H9 (cell line): ENCODE measurements around the gene KRTAP2-2. TPM values are rescaled to one million over a fixed set of nuclear protein-coding genes. Genes with fewer than 3 reads are reported as not detected.

ENCODE experiments used
- DNase-seq: peaks from one replicate; pipeline ENCODE4 v3.0.0-alpha.2; 2017
- H2AFZ ChIP-seq: one replicate; pipeline ENCODE4 v1.6.1; 2013; ENCODE audit warnings: mild to moderate bottlenecking, low read length, control low read depth, moderate library complexity
- H2AK5ac ChIP-seq: 2 replicates; pipeline ENCODE4 v1.6.1; 2013; ENCODE audit warnings: low read length, control low read depth, mixed read lengths; ENCODE audit not compliant: insufficient read length
- H2BK120ac ChIP-seq: one replicate; pipeline ENCODE4 v1.6.1; 2013; ENCODE audit warnings: low read depth, mild to moderate bottlenecking, low read length, control low read depth, inconsistent platforms; ENCODE audit not compliant: poor library complexity, severe bottlenecking
- H2BK12ac ChIP-seq: 2 replicates; pipeline ENCODE4 v1.6.1; 2013; ENCODE audit warnings: low read length, control low read depth, mixed read lengths, low read depth; ENCODE audit not compliant: insufficient read length
- H2BK15ac ChIP-seq: 2 replicates; pipeline ENCODE4 v1.6.1; 2013; ENCODE audit warnings: low read depth, low read length, control low read depth
- H2BK20ac ChIP-seq: one replicate; pipeline ENCODE4 v1.6.1; 2013; ENCODE audit warnings: low read depth, mild to moderate bottlenecking, low read length, control low read depth, inconsistent platforms; ENCODE audit not compliant: poor library complexity, severe bottlenecking
- H2BK5ac ChIP-seq: 2 replicates; pipeline ENCODE4 v1.6.1; 2013; ENCODE audit warnings: low read length, control low read depth, mixed read lengths; ENCODE audit not compliant: insufficient read length
- H3K14ac ChIP-seq: 2 replicates; pipeline ENCODE4 v1.6.1; 2013; ENCODE audit warnings: low read length, control low read depth; ENCODE audit not compliant: insufficient read depth
- H3K18ac ChIP-seq: 2 replicates; pipeline ENCODE4 v1.6.1; 2013; ENCODE audit warnings: low read depth, mild to moderate bottlenecking, mixed read lengths, low read length, control low read depth; ENCODE audit not compliant: insufficient read length
- H3K23ac ChIP-seq: 2 replicates; pipeline ENCODE4 v1.6.1; 2013; ENCODE audit warnings: low read length, control low read depth, mixed read lengths, low read depth; ENCODE audit not compliant: insufficient read length
- H3K23me2 ChIP-seq: 2 replicates; pipeline ENCODE4 v1.6.1; 2013; ENCODE audit warnings: low read depth, mild to moderate bottlenecking, mixed read lengths, low read length, control low read depth; ENCODE audit not compliant: insufficient read length, poor library complexity, severe bottlenecking
- H3K27ac ChIP-seq: 2 replicates; pipeline ENCODE4 v1.5.1; 2013; ENCODE audit warnings: low read length, control low read depth, mixed read lengths, low read depth; ENCODE audit not compliant: insufficient read length
- H3K27me3 ChIP-seq: 2 replicates; pipeline ENCODE4 v1.6.1; 2013; ENCODE audit warnings: low read length, control low read depth, inconsistent platforms; ENCODE audit not compliant: insufficient read depth
- H3K4ac ChIP-seq: 2 replicates; pipeline ENCODE4 v1.6.1; 2013; ENCODE audit warnings: low read depth, mild to moderate bottlenecking, control low read depth, inconsistent platforms, low read length, moderate library complexity
- H3K4me1 ChIP-seq: 2 replicates; pipeline ENCODE4 v1.6.1; 2013; ENCODE audit warnings: low read length, control low read depth, inconsistent platforms; ENCODE audit not compliant: insufficient read depth
- H3K4me2 ChIP-seq: 2 replicates; pipeline ENCODE4 v1.6.1; 2013; ENCODE audit warnings: low read length, control low read depth, mixed read lengths; ENCODE audit not compliant: insufficient read length, insufficient read depth
- H3K56ac ChIP-seq: 2 replicates; pipeline ENCODE4 v1.6.1; 2013; ENCODE audit warnings: low read depth, mild to moderate bottlenecking, mixed read lengths, low read length, control low read depth; ENCODE audit not compliant: insufficient read length
- H3K79me1 ChIP-seq: 2 replicates; pipeline ENCODE4 v1.6.1; 2013; ENCODE audit warnings: low read depth, mild to moderate bottlenecking, moderate library complexity, low read length, control low read depth, inconsistent platforms; ENCODE audit not compliant: insufficient read depth, poor library complexity, severe bottlenecking
- H3K79me2 ChIP-seq: 2 replicates; pipeline ENCODE4 v1.6.1; 2013; ENCODE audit warnings: low read length, control low read depth, inconsistent platforms; ENCODE audit not compliant: insufficient read depth
- H3K9ac ChIP-seq: 2 replicates; pipeline ENCODE4 v1.6.1; 2013; ENCODE audit warnings: low read length, control low read depth, mixed read lengths; ENCODE audit not compliant: insufficient read length; ENCODE audit errors: extremely low read depth
- H3K9me3 ChIP-seq: one replicate; pipeline ENCODE4 v1.6.1; 2013; ENCODE audit warnings: low read depth, low read length, inconsistent platforms; ENCODE audit not compliant: control insufficient read depth
- H3T11ph ChIP-seq: one replicate; pipeline ENCODE4 v1.6.1; 2013; ENCODE audit warnings: mild to moderate bottlenecking, low read length, control low read depth, inconsistent platforms
- H4K20me1 ChIP-seq: one replicate; pipeline ENCODE4 v1.6.1; 2013; ENCODE audit not compliant: control insufficient read depth, insufficient read length, insufficient read depth
- H4K5ac ChIP-seq: 2 replicates; pipeline ENCODE4 v1.6.1; 2013; ENCODE audit warnings: low read depth, mild to moderate bottlenecking, mixed read lengths, low read length, control low read depth; ENCODE audit not compliant: insufficient read length
- H4K8ac ChIP-seq: replicated peaks from 2 replicates; pipeline ENCODE4 v1.6.1; 2013; ENCODE audit warnings: low read length, control low read depth, mixed read lengths, low read depth; ENCODE audit not compliant: insufficient read length
- H4K91ac ChIP-seq: 2 replicates; pipeline ENCODE4 v1.6.1; 2013; ENCODE audit warnings: low read depth, mild to moderate bottlenecking, moderate library complexity, mixed read lengths, low read length, control low read depth; ENCODE audit not compliant: insufficient read length
- H3K27ac Mint-ChIP-seq, 3 experiments: 2 replicates in 2 of 3; 3 replicates in 1 of 3; pipeline ENCODE4 v1.8.0; 2020 to 2021; ENCODE audit warnings: mixed read lengths in 3 of 3, mild to moderate bottlenecking in 1 of 3, moderate library complexity in 1 of 3
- H3K27me3 Mint-ChIP-seq: 2 replicates; pipeline ENCODE4 v1.8.0; 2021; ENCODE audit warnings: low read depth, mild to moderate bottlenecking, moderate library complexity, mixed read lengths
- H3K36me3 Mint-ChIP-seq, 3 experiments: 2 replicates in 2 of 3; 3 replicates in 1 of 3; pipeline ENCODE4 v1.8.0; 2020 to 2021; ENCODE audit warnings: low read depth in 3 of 3, mixed read lengths in 3 of 3; ENCODE audit not compliant: insufficient read depth in 1 of 3
- H3K4me1 Mint-ChIP-seq, 2 experiments: 2 replicates each; pipeline ENCODE4 v1.8.0; 2020; ENCODE audit warnings: mixed read lengths in 2 of 2
- H3K4me3 Mint-ChIP-seq, 2 experiments: 2 replicates in 1 of 2; 3 replicates in 1 of 2; pipeline ENCODE4 v1.8.0; 2020 to 2021; ENCODE audit warnings: mild to moderate bottlenecking in 2 of 2, mixed read lengths in 2 of 2, moderate library complexity in 1 of 2
- H3K9me3 Mint-ChIP-seq, 2 experiments: 2 replicates in 1 of 2; 3 replicates in 1 of 2; pipeline ENCODE4 v1.8.0; 2020; ENCODE audit warnings: mild to moderate bottlenecking in 2 of 2, mixed read lengths in 2 of 2, moderate library complexity in 1 of 2
- CTCF ChIP-seq: fragments of 200-600 bp; sonication (generic); conservative IDR thresholded peaks from 3 replicates; pipeline ENCODE4 v1.8.0; 2021; ENCODE audit warnings: antibody characterized with exemption, mild to moderate bottlenecking
- WGBS: extraction: QIAGEN DNeasy Blood & Tissue Kit; methylation state at CpG from one replicate; pipeline ENCODE4 v1.1.7; 2013; ENCODE audit warnings: missing lambda C conversion rate, low lambda C conversion rate, mixed read lengths; ENCODE audit not compliant: insufficient read length; ENCODE audit errors: extremely low coverage; 5-methylcytosine and 5-hydroxymethylcytosine counted together
- total RNA-seq: library from RNA; stranded (reverse); gene quantifications from 2 replicates; pipeline ENCODE4 v1.2.1, GENCODE V29; 2021

Gene KRTAP2-2
- total RNA-seq, 1 experiment from 2014 or later: not detected

DNA sequence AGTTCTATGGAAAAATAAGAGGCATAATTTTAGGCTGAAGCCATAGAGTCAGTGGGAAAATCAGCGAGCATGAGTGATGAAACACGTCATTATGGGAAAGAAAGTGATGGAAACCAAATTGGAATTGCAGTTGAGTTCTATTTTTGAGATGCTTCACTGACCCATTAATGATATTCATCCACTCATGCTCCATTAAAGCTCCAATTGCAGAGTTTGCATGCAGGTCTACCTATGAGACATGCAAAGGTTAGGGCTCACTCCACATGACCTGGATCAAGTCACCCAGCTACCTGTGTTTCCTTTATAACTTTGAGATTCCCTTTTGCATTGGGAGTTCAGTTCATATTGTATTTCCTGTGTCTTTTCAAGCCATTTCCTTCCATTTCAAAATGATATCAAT is 18.6 kb upstream of the KRTAP2-2 start:
- H3K56ac ChIP-seq: no peak overlapping the region
- TF ChIP-seq CTCF: no peak
- no peak overlapping the region for H2BK5ac ChIP-seq
- no peaks in the 10 kb centered on the region for H3K4me1 Mint-ChIP-seq
- H3K79me2 ChIP-seq: no peaks in the 10 kb centered on the region
- no peaks in the 10 kb centered on the region for H3K79me1 ChIP-seq
- H3K9me3 Mint-ChIP-seq: no peaks in the 10 kb centered on the region; a peak in 1 of 5 replicates
- H3K4ac ChIP-seq: no peak overlapping the region
- H3K4me1 ChIP-seq: no peaks in the 10 kb centered on the region
- H2AK5ac ChIP-seq: no peak overlapping the region
- H3K27me3 Mint-ChIP-seq: no peaks in the 10 kb centered on the region; the same call in none of the 2 replicates
- no peak overlapping the region for H4K91ac ChIP-seq
- no peak for DNase-seq
- no peaks in the 10 kb centered on the region for H4K20me1 ChIP-seq
- no peak overlapping the region for H3K27ac ChIP-seq
- H2BK12ac ChIP-seq: no peak overlapping the region
- no peaks in the 10 kb centered on the region for H3K23me2 ChIP-seq
- no peak overlapping the region for H4K8ac ChIP-seq
- H2BK15ac ChIP-seq: no peak overlapping the region
- H2BK20ac ChIP-seq: no peak overlapping the region
- no peak overlapping the region for H4K5ac ChIP-seq
- H3K27me3 ChIP-seq: no peaks in the 10 kb centered on the region
- no peak overlapping the region for H3K18ac ChIP-seq
- WGBS: no CpG with 5 or more reads among the region's 2 CpGs
- no peaks in the 10 kb centered on the region for H3K36me3 Mint-ChIP-seq
- H3T11ph ChIP-seq: no peak overlapping the region
- no peak overlapping the region for H3K4me3 Mint-ChIP-seq
- H3K14ac ChIP-seq: no peak overlapping the region
- H3K27ac Mint-ChIP-seq: no peak overlapping the region
- no peaks in the 10 kb centered on the region for H3K9me3 ChIP-seq
- no peak overlapping the region for H2AFZ ChIP-seq
- no peak overlapping the region for H3K23ac ChIP-seq
- no peak overlapping the region for H3K9ac ChIP-seq
- H2BK120ac ChIP-seq: no peak overlapping the region
- no peak overlapping the region for H3K4me2 ChIP-seq
